HEK293T (cell line): ENCODE data around the gene RUVBL2.

Experiments
- FOXM1 ChIP-seq: fragments of 450-650 bp; IDR thresholded peaks from 2 replicates; pipeline ENCODE4 v1.6.1; 2017; ENCODE audit warnings: mild to moderate bottlenecking, borderline replicate concordance
- SP1 ChIP-seq: fragments of 450-650 bp; IDR thresholded peaks from 2 replicates; pipeline ENCODE4 v1.6.1; 2017

DNA sequence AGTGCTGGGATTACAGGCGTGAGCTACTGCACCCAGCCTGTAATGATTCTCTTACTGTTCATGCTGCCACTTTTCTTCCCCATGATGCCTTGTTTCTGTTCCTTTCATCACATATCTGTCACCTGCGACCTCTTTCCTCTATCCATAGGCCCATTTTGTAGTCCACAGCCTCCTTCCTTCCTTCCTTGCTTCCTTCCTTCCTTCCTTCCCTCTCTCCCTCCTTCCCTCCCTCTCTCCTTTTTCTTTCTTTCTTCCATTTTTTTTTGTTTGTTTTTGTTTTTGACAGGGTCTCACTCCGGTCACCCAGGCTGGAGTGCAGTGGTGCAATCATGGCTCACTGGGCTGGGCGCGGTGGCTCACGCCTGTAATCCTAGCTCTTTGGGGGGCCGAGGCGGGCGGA, 4.8 kb upstream of the RUVBL2 start:
- TF ChIP-seq SP1, result no peak
- TF ChIP-seq FOXM1, result no peak
